SHP77 treated with DMSO at 0.1 percent for 48 hours (cell line): ENCODE results near the gene SPECC1.
"Not testable (repeated sequence)": the region's sequence is repeated elsewhere in the genome, so short reads cannot be mapped to it uniquely, and the experiment has no call there.

Experiments
- DNase-seq: peaks from one replicate; lab custom pipeline; 2025; lab: John Stamatoyannopoulos, UW

The SPECC1 gene

DNA sequence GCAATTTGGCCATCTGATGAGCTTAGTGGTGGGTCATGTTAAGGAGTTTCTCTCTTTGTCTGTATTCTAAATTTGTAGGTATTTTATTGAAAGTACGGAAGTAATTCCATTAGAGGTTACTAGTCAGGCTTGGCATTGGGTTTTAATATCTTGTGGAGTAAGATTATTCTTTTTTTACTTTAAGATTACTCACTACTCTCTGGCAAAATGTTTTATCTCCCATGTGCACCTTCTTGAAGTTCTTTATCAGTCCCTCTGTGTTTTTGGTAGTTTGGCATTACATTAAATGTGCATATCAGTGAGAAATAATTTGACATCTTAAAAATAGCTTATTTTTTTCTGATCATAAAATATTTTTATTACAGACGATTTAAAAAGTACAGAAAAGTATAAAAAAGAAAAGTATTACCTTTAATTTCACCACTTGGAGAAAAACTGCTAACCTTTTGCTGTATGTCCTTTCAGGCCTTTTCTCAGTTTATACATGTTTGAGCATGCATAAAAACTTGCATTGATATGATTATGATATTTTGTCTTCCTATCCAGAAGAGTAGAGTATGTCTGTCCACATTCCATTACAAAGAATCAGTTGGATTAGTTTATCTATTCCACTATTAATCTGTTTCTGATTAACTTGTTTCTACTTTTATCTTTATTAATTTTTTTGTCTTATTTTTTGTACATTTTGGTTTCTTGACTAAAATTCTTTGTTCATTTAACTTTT lies 198.3 kb downstream of the SPECC1 start:
- DNase-seq: no peak

DNA sequence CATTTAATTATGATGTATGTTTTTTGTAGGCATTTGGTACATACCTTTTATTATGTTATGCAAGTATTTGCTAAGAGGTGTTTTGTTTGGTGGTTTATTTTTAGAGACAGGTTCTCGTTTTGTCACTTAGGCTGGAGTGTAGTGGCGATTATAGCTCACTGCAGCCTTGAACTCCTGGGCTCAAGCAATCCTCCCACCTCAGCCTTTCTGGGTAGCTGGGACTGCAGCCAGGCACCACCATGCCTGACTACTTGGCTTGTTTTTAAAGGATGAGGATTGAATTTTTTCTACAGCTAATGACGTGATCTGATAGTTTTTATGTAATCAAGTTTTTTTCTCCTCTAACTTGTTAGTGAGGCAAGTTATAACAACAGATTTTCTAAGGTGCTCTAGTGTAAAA lies 199.6 kb downstream of the SPECC1 start:
- no peak for DNase-seq

DNA sequence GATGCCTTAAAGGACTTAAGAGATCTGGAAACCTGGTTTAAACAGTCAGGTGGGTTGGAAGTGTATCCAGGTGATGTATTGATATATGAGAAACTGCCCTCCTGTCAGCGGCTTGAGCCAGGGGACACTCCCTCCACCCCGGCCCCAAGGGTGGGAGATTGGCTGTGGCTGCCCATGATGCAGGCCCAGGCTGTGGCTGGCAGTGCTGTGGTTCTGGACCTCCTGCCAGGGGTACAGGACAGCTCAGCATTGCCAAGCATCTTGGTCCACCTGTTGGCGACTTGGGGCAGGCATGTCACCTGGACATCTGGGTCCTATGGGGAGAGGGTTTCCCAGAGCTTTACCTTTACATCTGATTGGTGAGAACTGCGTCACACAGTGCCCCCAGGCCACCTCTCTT lies 201.0 kb downstream of the SPECC1 start:
- DNase-seq: no peak

DNA sequence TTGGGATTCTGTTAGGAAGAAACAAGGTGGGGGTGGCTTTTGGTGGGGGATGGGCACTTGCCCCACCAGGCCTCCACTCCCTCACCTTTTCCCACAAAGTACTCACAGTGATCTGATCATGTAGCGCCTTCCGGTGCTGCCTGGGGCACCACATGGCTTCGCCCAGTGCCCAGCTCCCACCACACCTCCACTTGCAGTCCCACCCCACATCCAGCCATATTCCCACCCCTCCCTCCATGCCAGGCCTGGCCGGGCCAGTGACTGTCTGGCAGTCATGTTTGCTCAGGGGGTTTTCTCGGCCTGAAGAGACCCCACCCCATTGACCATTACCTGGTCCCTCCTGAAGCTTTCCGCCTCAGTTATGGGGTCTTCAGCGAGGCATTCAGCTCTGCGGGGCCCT lies 201.5 kb downstream of the SPECC1 start:
- DNase-seq: no peak

DNA sequence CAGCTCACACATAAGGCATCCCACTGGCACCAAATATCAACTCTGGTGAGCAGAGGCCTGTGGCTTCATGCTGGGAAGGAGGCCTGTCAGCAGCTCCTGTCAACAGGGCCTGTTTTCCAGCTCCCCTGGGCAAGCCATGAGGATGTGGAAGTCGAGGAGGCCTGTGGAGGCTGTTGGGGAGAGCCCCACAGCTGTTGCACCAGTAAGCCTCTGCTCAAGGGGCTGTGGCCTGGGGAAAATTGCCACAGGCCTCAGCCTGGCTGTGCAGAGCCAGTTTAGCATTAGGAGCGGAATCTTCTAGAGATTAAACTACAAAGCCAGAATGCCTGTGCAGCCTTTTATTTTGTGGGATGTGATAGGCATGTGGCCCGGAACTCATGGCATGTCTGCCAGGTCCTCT lies 202.1 kb downstream of the SPECC1 start:
- DNase-seq: no peak

DNA sequence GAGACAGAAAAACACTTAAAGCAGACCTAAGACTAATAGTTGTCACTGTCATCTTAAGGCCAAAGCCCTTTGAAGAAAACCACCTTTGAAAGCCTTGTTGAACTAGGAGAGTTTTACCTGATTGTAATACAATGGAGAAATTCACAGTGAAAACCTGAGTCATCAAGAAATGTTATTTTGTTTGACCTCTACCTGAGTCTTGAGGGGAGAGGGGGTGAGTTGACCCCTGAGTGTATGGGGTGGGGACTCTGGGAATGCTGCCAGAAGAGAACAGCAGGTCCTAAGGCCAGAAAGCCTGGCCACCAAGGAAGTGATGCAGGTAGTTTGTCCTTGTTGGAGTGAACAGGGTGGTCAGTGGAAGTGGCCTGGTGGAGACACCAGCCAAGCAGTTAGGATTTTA lies 204.3 kb downstream of the SPECC1 start:
- no peak for DNase-seq

DNA sequence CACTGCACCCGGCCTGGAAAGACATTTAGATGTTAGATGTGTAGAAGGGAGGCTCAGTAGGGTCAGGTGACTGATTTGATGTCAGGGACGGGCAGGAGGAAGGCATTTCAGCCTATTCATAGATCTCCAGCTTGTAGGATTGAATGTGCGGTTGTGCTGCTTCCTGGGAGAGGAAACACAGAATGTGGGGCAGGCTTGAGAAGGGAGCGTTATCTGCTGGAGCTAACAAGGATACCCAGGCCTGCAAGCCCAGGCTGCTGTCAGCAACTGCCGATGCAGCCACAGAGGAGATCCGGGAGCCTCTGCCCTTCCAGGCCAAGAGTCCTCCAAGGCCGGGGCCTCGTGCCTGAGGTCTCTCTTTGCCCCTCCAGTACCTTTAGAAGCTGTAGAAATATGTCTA lies 205.6 kb downstream of the SPECC1 start:
- DNase-seq: no peak

DNA sequence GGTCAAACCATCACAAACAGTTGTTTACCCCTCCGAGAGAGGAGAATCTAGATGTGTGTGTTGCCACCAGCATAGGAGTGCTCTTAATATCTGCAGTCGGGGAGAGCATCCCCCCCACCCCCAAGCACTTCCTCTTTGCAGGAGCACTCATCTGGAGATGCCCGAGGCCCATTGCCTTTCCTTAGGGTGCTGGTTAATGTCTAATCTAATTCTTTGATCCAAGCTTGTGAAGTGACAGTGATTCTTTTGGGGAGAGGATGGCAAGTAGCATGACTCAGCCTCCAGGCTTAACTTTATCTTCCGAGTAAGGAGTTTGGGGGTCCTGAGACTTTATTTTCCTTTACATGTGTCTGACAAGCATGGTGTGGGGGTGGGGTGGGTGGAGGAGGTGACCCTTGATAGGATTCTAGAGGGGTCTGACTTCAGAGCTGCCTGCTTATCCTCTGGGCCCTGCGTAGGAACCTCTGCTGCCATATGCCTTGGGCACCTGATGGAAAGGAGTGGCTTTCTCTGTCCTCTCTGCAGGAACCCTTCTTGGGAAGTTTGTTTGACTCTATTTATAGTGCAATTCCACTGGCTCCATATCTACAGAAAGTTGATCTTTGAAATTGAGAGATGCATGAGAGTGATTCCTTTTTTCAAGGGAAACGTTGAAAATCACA lies 207.1 kb downstream of the SPECC1 start:
- no peak for DNase-seq

DNA sequence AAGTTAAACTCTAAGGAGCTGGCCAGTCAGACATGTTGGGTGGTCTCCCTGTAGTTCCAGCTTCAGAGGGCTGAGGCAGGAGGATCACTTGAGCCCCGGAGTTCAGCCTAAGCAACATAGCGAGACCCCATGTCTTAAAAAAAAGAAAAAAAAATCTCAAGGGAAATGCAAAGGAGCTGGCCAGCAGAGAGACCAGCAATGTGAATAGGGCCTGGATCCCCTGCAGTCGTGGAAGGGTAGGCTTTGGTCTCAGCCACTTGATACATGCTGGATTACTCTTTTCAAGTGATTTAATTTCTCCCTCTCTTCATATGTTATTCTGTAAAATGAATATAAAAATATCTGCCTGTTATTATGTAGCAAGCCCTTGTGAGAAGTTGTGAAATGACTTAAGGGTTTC lies 207.7 kb downstream of the SPECC1 start:
- DNase-seq: no peak

DNA sequence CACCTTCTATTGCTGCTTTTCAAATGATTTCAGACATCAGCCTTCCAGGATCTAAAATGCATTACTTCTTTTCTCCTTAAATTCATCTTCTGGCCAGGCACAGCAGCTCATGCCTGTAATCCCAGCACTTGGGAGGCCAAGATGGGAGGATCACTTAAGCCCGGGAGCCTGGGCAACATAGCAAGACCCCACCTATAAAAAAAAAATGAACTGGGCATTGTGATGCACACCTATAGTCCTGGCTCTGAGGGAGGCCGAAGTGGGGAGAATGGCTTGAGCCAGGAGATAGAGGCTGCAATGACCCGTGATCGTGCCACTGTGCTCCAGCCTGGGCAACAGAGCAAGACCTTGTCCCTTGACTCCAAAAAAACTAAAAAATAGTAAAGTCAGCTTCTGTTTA lies 208.5 kb downstream of the SPECC1 start:
- DNase-seq: no peak

DNA sequence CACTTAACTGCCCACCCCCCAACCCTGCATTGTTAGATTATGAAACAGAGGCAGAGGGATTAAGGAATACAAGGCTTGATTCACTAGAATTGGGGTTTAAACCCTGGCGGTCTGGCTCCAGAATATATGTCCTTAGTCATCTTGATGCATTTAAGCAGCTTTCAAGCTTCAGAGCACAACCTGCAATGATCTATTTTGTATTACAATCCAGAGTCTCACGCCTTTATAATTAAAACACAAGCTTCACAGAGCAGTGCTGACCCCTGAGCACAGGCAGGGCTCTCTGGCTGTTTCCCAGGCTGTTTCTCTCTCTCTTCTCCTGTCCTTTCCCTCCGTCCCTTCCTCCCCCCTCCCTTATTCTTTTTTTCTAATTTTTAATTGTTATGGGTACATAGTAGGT lies 209.1 kb downstream of the SPECC1 start:
- no peak for DNase-seq

DNA sequence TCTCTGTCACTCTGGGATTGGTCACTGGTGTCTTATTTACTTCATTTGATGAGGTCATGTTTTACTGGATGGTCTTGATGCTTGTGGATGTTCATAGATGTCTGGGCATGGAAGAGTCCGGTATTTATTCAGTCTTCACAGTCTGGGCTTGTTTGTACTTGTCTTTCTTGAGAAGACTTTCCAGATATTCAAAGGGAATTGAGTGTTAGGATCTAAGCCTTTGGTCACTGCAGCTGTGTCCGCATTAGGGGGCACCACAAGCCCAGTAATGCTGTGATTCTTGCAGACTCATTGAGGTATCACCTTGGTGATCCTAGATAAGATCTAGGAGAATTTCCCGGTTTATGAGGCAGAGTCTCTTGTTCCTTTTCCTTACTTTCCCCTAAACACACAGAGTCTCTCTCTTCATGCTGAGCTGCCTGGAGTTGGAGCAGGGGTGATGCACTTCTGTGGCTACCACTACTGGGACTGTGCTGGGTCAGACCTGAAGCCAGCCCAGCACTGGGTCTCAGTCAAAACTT lies 214.7 kb downstream of the SPECC1 start:
- no peak for DNase-seq

DNA sequence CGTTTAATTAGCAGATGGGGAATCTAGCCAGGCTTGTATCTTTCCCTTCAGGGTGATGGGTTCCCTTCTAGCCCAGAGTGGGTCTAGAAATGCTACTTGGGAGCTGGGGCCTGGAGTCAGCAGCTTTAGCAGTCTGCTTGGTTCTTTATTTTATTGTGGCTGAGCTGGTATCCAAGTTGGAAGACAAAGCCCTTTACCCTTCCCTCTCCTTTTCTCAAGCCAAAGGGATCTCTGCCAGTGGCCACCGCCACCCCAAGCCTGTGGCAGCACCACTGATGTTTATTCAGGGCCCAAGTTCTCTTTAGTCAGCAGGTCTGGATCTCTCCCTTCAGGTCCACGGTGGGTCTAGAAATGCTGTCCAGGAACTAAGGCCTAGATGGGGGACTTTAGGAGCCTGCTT lies 215.2 kb downstream of the SPECC1 start:
- DNase-seq: no peak

DNA sequence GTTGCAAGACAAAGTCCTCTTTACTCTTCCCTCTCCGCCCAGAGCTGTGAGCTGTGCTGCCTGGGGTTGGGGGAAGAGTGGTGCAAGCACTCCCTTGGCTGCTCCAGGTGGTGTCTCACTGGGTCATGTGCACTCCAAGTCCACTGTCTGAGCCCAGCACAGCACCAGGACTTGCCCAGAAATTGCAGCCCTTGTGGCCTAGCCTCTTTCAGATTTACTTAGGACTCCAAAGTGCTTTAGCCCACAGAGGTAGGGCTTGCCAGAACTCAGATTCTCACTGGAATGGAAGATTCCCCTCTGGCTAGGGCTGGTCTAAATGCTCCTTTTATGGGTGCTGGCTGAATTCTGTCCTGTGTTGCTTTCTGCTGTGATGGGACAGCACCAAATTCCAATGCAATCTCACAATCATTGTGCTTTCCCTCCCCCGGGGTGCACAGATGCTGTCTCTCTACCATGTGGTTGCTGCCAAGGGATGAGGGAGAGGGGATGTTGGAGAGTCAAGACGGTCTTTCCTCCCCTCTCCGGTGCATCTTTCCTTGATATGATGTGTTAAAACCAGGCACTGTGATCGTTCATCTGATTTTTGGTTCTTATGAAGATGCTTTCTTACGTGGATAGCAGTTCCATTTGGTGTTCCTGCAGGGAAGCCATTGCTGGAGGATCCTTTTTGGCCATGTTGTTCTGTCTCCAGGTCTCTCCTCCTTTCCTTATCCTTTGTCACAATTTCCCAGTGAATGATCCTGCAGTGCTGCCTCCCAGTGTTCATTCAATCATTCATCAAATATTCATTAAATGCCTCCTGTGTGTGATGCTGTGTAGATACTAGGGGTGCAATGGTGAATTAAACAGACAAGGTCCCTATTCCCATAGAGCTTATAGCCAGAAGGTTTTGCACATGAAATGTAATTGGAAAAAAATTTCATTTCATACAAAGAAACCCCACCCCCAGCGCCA lies 216.3 kb downstream of the SPECC1 start:
- no peak for DNase-seq

DNA sequence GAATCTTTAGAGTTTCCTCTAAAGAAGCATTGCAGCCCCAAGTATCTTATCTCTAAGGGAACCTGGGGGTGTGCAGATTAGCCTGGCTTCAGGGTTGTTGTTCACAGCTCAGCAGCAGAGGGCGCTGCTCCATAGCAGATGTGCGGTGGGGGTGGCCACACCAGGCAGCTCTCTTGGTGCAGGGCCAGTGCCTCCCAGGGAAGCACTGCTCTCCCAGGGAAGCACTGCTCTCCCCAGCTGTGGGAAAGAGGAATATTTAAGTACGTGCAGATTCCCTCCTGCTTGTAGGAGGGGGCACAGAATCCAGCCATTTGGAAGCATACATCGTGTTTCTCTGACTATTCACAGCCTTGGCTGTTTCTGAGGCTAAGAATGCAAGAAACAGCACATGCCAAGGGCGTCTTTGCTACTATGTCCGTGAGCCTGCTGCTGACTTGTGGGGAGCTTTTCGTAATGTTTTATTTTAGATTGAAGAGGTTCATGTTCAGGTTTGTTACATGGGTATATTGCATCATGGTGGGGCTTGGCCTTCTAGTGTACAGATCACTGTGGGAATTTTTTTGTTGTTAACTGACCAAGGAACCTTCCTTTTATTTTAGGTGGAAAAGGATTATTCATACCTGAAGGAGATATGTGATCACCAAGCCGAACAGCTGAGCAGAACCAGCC lies 217.8 kb downstream of the SPECC1 start:
- DNase-seq: peak; percentile 57

DNA sequence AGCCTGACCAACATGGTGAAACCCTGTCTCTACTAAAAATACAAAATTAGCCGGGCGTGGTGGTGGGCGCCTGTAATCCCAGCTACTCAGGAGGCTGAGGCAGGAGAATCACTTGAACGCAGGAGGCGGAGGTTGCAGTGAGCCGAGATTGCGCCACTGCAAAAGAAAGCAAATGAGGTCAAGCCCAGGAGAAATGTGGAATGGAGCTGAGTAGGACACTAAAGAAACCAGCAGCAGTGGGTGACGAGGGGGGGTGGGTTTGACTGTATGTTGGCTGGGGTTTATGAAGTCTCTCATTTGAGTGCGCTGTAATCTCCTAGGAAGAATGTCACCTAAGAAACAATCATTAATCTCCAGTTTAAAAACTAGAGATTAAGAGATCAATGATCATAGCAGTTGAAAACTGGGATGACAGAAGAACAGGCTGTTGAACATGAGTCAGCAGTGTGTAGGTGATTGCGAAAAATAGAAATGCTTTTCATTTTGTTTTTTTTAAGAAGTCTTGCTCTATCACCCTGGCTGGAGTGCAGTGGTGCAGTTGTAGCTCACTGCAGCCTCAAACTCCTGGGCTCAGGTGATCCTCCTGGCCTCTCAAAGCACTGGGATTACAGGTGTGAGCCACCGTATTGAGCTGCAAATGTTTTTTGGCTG lies 218.7 kb downstream of the SPECC1 start:
- DNase-seq: not testable (repeated sequence)

DNA sequence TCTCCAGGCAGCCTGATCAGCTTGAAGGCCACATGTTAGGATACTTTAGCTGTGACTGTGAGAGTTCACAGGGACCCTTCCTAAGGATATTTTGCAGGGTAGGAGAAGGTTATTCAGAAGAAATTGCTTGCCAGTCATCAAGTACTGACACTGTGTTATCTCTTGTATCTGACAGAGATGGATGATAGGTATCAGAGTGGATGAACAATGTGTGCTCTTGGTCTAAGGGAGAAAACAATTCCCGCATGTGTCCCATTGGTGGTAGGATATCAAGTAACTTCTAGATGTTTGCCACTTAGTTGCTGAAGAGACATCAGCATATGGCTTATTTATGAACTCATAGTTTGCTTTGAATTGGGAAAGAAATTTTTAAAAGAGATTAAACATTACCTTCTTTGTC lies 219.3 kb downstream of the SPECC1 start:
- no peak for DNase-seq

DNA sequence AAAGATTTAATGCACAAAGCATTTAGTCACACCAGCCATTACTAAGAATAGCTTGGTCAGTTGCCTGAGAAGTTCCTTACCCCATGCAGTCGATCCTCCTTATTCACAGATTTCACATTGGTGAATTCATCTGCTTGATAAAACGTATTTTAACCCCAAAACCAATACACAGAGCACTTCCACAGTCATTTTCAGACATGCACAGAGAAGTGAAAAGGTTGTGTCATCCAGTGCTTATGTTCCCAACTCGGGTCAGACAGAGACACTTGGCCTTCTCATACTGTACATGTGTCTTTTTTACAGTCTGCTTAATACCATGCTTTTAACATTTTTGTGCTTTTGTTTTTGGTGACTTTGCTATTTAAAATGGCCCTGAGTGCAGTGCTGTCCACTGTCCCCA lies 219.7 kb downstream of the SPECC1 start:
- no peak for DNase-seq

DNA sequence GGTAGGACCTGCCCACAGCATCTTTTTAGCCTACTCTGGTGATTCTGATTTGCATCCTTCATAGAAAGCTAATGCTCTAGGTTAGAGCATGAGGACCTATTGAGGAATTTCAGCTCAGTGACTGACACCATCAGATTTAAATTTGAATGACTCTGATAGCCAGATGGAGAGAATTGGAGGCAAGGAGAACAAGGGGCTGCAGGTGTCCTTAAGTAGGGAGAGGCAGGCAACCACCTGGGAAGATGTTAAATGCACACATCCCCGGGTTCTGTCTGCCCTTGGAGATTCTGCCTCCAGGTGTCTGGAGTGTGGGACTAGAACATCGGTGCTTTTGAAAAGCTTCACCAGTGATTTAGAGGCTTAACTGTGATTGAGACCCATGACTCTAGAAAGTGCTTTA lies 221.8 kb downstream of the SPECC1 start:
- DNase-seq: no peak

DNA sequence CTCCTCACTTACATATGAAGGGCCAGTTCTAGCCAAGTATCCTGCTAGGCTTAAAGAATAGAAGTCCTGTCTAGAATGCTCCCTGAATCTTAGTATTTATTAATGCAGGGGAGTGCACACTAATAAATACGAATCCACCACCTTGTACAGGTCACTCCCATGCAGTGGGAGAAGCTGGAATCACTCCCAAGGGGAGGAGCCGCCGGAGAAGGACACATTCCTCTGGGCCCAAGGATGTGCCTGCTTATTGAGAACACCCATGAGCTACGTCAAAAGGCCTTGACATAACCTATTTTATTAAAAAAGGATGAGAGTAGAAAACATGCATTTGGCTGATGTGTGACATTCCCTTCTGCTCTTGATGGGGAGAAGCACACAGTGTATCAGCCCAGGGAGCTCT lies 223.5 kb downstream of the SPECC1 start:
- no peak for DNase-seq

DNA sequence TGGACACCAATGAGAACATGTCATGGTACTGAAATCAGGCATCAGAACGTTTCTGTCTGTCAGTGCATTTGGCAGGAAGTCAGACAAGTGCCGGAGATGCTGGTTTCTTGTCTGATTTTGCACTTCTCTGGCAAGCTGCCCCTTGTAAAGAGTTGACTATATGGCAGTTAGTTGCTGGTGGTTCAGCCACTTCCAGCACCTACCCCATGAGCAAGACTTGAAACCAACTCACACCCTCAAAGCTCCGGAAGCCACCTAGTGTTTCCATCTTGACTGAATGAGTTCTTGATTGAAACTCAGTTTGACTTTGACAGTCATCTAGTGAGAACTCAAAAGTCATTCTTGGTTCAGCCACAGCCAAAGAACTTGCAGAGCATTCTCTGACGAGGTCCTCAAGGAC lies 225.1 kb downstream of the SPECC1 start:
- no peak for DNase-seq

DNA sequence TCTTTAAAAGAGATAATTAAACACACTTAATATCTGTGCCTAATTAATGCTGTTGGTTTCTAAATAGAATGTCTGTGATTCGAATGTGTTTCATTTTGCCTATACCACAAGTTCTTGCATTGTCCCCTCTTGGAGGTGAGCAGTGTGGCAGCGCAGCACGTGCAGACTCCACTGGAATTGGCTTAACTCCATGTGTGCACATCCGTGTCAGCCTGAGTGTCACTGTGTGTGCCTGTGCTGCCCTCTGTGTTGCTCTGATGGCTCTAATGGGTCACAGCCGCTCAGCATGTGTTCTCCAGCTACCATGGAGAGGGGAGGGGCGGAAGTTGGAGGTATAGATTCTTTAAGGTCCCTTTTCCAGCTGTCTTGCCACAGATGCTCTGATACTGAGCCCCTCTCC lies 226.6 kb downstream of the SPECC1 start:
- DNase-seq: no peak
